ENCODE results near the gene CNDP2. TPM values are rescaled to one million over a fixed set of nuclear protein-coding genes. Genes with fewer than 3 reads are reported as not detected.

CNDP2 gene
- total and polyA plus RNA-seq, 2 experiments from 2014 or later: 79.2 to 114 TPM

DNA sequence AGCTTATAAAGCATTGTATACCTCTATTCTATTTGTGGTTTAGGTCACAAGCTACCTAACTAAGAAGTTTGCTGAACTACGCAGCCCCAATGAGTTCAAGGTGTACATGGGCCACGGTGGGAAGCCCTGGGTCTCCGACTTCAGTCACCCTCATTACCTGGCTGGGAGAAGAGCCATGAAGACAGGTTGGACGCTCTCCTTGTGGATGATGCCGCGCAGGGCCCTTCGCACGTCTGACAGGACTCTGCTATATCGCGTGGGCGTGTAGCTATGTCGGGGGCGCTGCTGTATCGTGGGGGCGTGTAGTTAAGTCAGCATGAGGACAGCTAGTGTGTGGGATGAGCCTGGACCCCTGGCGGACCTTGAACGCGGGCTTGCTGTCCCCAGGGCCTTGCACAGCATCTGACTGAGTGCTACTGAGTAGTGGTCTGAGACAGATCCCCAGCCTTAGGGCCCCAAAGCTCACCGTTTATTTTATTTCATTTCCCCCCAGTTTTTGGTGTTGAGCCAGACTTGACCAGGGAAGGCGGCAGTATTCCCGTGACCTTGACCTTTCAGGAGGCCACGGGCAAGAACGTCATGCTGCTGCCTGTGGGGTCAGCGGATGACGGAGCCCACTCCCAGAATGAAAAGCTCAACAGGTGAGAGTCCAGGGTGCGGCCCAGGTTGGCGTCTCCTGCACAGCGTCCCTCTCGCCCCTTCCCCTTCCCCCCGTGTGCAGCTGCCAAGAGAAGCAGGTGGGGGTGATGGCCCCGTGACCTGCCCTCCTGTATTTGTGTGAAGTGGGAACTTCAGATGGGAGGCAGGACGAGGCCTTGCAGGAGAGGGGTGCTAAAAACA is 22.5 kb downstream of the CNDP2 start:
- peaks cover 20% of the 10 kb centered on the region for H3K36me3 ChIP-seq
- DNase-seq (ENCODE audit: low read depth in 1 of 2, low spot score in 1 of 2): no peak

DNA sequence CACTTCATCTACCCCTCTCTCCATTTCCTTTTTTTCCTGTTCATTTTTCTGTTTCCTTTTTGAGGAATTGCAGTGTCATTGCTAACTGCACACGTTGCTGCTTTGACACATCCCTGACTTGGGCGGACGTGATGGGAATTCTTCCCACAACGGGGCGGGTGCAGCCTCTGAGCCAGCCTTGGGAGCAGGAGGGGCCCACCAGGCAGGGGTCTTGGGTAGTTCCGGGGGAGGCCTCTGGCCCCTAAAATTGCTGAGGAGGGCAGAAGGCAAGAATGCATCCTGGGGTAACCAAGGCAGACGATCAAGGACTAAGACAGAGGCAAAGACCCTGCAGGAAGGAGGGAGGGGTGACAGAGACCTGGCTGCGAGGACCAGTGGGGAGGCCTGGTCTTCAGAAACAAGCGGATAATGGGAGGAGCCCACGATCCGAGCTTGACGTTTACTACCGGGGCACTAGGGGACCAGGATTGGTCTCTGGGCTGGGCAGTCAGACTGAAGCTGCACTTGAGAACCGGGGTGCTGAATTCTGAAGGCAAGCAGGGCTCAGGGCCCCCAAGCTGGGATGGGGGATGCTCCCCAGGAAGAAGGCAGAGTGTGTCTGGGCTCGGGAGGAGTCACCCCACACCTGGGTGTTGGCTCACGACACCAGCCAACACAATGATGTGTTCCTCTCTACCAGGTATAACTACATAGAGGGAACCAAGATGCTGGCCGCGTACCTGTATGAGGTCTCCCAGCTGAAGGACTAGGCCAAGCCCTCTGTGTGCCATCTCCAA is 23.3 kb downstream of the CNDP2 start:
- TF ChIP-seq, protein P1, sequence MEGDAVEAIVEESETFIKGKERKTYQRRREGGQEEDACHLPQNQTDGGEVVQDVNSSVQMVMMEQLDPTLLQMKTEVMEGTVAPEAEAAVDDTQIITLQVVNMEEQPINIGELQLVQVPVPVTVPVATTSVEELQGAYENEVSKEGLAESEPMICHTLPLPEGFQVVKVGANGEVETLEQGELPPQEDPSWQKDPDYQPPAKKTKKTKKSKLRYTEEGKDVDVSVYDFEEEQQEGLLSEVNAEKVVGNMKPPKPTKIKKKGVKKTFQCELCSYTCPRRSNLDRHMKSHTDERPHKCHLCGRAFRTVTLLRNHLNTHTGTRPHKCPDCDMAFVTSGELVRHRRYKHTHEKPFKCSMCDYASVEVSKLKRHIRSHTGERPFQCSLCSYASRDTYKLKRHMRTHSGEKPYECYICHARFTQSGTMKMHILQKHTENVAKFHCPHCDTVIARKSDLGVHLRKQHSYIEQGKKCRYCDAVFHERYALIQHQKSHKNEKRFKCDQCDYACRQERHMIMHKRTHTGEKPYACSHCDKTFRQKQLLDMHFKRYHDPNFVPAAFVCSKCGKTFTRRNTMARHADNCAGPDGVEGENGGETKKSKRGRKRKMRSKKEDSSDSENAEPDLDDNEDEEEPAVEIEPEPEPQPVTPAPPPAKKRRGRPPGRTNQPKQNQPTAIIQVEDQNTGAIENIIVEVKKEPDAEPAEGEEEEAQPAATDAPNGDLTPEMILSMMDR (IDR thresholded peaks at IDR 0.05; ENCODE audit: low read depth, low read length): no peak
- H3K4me3 ChIP-seq: no peak overlapping the region
- no peaks in the 10 kb centered on the region for H3K27me3 ChIP-seq
- H3K36me3 ChIP-seq: peaks cover 18% of the 10 kb centered on the region
- DNase-seq (ENCODE audit: low read depth in 1 of 2, low spot score in 1 of 2): no peak
- no peaks in the 10 kb centered on the region for H3K9me3 ChIP-seq (ENCODE audit: low read depth)
- no peak overlapping the region for H3K27ac ChIP-seq
- no peaks in the 10 kb centered on the region for H3K4me1 ChIP-seq (ENCODE audit: low read depth)

More for the DNA sequence above, 22.5 kb downstream of the CNDP2 start:
- no peaks in the 10 kb centered on the region for H3K9me3 ChIP-seq (ENCODE audit: low read depth)
- no peaks in the 10 kb centered on the region for H3K27me3 ChIP-seq
- no peak overlapping the region for H3K27ac ChIP-seq
- H3K4me1 ChIP-seq (ENCODE audit: low read depth): no peaks in the 10 kb centered on the region
- H3K4me3 ChIP-seq: no peak overlapping the region
- TF ChIP-seq, protein P1 (IDR thresholded peaks at IDR 0.05; ENCODE audit: low read depth, low read length): no peak

DNA sequence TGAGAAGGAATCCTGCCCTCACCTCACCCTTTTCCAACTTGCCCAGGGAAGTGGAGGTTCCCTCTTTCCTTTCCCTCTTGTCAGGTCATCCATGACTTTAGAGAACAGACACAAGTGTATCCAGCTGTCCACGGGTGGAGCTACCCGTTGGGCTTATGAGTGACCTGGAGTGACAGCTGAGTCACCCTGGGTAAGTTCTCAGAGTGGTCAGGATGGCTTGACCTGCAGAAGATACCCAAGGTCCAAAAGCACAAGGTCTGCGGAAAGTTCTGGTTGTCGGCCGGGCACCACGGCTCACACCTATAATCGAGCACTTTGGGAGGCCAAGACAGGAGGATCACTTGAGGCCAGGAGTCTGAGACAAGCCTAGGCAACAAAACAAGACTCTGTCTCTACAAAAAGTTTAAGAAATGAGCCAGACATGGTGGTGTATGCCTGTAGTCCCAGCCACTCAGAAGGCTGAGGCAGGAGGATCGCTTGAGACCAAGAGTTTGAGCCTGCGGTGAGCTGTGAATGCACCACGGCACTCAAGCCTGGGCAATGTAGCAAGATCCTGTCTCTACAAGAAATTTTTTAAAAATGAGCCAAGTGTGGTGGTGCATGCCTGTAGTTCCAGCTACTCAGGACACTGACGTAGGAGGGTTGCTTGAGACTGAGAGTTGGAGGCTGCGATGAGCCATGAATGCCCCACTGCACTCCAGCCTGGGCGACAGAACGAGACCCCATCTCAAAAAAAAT is 24.1 kb downstream of the CNDP2 start:
- DNase-seq (ENCODE audit: low read depth in 1 of 2, low spot score in 1 of 2): no peak
- no peak overlapping the region for H3K27ac ChIP-seq
- H3K36me3 ChIP-seq: peaks cover 18% of the 10 kb centered on the region
- TF ChIP-seq, protein P1 (IDR thresholded peaks at IDR 0.05; ENCODE audit: low read depth, low read length): no peak
- H3K9me3 ChIP-seq (ENCODE audit: low read depth): no peaks in the 10 kb centered on the region
- H3K4me3 ChIP-seq: no peak overlapping the region
- no peaks in the 10 kb centered on the region for H3K27me3 ChIP-seq
- no peaks in the 10 kb centered on the region for H3K4me1 ChIP-seq (ENCODE audit: low read depth)

DNA sequence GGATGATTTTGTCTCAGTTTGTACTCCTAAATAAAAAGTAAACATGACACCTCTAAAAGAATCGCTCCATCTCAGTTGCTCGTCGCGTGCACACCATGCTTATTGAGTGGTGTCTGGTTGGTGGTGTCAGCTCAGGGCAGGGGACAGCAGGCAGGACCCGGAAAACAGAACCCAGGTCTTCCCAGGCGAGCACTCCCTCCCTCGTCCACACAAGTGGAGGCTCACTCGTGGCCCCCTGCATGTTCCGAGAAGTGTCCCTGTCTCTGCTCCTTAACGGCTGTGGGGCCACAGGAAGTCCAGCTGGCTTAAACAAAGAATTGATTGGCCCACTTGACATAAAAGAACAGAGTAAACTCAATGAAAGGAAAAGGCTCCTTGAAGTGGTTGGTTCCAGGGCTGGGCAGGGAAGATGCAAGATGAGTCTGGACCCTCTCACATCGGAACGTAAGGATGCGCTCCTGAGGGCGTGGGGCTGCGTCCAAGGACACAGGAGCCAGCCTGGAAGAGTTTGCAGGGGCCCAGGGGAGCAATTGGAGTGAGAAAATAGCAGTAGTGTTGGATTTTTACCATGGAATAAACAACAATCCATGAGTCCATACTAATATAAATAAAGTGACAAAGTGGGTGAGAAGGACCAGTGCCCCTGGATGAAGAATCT is 25.0 kb downstream of the CNDP2 start:
- H3K27ac ChIP-seq: no peak overlapping the region
- no peak for DNase-seq (ENCODE audit: low read depth in 1 of 2, low spot score in 1 of 2)
- TF ChIP-seq, protein P1 (IDR thresholded peaks at IDR 0.05; ENCODE audit: low read depth, low read length): no peak
- no peak overlapping the region for H3K4me3 ChIP-seq
- H3K27me3 ChIP-seq: no peaks in the 10 kb centered on the region
- peaks cover 13% of the 10 kb centered on the region for H3K36me3 ChIP-seq
- H3K4me1 ChIP-seq (ENCODE audit: low read depth): no peaks in the 10 kb centered on the region
- H3K9me3 ChIP-seq (ENCODE audit: low read depth): no peaks in the 10 kb centered on the region

All from cardiac muscle cell (in vitro differentiated cells and primary cell).